SU-DHL-6 (cell line): ENCODE data around the gene EYS.

Experiments used
- H2AFZ ChIP-seq: fragments of 200-600 bp; sonication (generic); 2 replicates; pipeline ENCODE4 v1.6.1; 2014; ENCODE audit warnings: low read depth, mild to moderate bottlenecking, moderate library complexity, mixed read lengths, antibody characterized with exemption, low read length; ENCODE audit not compliant: severe bottlenecking
- H3F3A ChIP-seq: fragments of 200-600 bp; shearing (Covaris generic); 2 replicates; pipeline ENCODE4 v1.6.0; 2016; ENCODE audit warnings: antibody characterized with exemption, mild to moderate bottlenecking; ENCODE audit not compliant: insufficient read depth
- H3K27ac ChIP-seq: fragments of 200-600 bp; sonication (generic); 2 replicates; pipeline ENCODE4 v1.5.1; 2016; ENCODE audit warnings: low read depth, mild to moderate bottlenecking, low read length, moderate library complexity, mixed read lengths
- H3K27me3 ChIP-seq: fragments of 200-600 bp; sonication (generic), shearing (Covaris generic); 2 replicates; pipeline ENCODE4 v1.6.0; 2014; ENCODE audit warnings: mild to moderate bottlenecking, low read length
- H3K36me3 ChIP-seq: fragments of 200-600 bp; sonication (generic); 2 replicates; pipeline ENCODE4 v1.6.1; 2014; ENCODE audit warnings: mild to moderate bottlenecking, low read length, mixed read lengths
- H3K4me2 ChIP-seq: fragments of 300-600, 200-600 bp; shearing (Covaris generic), sonication (generic); 2 replicates; pipeline ENCODE4 v1.6.0; 2014; ENCODE audit warnings: low read length, low read depth, mild to moderate bottlenecking; ENCODE audit not compliant: poor library complexity, severe bottlenecking
- H3K4me3 ChIP-seq: fragments of 200-600 bp; sonication (generic); 2 replicates; pipeline ENCODE4 v1.5.1; 2014; ENCODE audit warnings: antibody characterized with exemption, low read length, mild to moderate bottlenecking, mixed read lengths; ENCODE audit not compliant: insufficient read depth, poor library complexity, severe bottlenecking
- H3K79me2 ChIP-seq: fragments of 200-600 bp; sonication (generic); 2 replicates; pipeline ENCODE4 v1.6.1; 2014; ENCODE audit warnings: mild to moderate bottlenecking, low read length, moderate library complexity; ENCODE audit not compliant: insufficient read depth
- H3K9ac ChIP-seq: fragments of 200-600 bp; sonication (generic); 2 replicates; pipeline ENCODE4 v1.7.0; 2014; ENCODE audit warnings: mild to moderate bottlenecking, low read length
- H3K9me2 ChIP-seq: fragments of 200-600 bp; sonication (generic); replicated peaks from 2 replicates; pipeline ENCODE4 v1.6.1; 2014; ENCODE audit warnings: low read length; ENCODE audit not compliant: insufficient read depth
- H3K9me3 ChIP-seq: fragments of 200-600 bp; sonication (generic); 2 replicates; pipeline ENCODE4 v1.6.1; 2014; ENCODE audit warnings: low read length, mixed read lengths; ENCODE audit not compliant: insufficient read depth
- H4K20me1 ChIP-seq: fragments of 200-600 bp; sonication (generic); 2 replicates; pipeline ENCODE4 v1.6.1; 2014; ENCODE audit warnings: low read depth, mild to moderate bottlenecking, antibody characterized with exemption, low read length, moderate library complexity, mixed read lengths
- CTCF ChIP-seq: fragments of 200-600 bp; sonication (generic); IDR thresholded peaks from one replicate; pipeline ENCODE4 v1.5.1; 2017; ENCODE audit warnings: antibody characterized with exemption, mild to moderate bottlenecking, low read length, moderate library complexity; ENCODE audit not compliant: insufficient read depth, poor library complexity, severe bottlenecking
- EZH2phosphoT487 ChIP-seq: fragments of 200-600 bp; sonication (generic), shearing (Covaris generic); conservative IDR thresholded peaks from 2 replicates; pipeline ENCODE4 v1.6.1; 2018; ENCODE audit warnings: mild to moderate bottlenecking, antibody characterized with exemption, low read length, moderate library complexity, mixed read lengths

Gene EYS

DNA sequence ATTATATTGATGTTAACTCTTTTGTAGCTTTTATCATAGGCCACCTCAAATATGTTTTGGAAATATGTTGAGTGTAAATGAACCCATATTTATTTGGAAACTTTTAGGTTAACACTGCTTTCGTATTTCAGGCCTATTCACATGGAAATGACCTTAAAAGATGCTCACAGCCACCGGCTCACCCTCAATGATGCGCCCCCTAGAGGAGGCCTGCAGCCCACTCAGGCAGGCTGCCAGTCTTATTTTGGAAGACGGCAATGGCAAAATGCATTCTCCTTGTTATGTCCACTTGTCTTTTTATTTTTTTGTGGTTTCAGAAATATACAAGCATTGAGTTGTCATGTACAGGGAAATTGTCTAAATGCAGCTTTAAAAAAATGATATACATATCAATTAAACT, 1201.7 kb downstream of the EYS start:
- Histone ChIP-seq H3K27me3 (no peaks in the 10 kb centered on the region), H3F3A (no peaks in the 10 kb centered on the region), H3K79me2 (no peaks in the 10 kb centered on the region), H3K4me3 (no peak overlapping the region), H2AFZ (no peak overlapping the region), H3K9ac (no peak overlapping the region), H3K4me2 (no peak overlapping the region), H3K9me3 (no peaks in the 10 kb centered on the region), H3K9me2 (no peaks in the 10 kb centered on the region), H3K36me3 (no peaks in the 10 kb centered on the region), H4K20me1 (no peaks in the 10 kb centered on the region), H3K27ac (no peak overlapping the region)
- TF ChIP-seq EZH2phosphoT487 = no peak
- TF ChIP-seq CTCF = peak; percentile 65

- Histone ChIP-seq H3K36me3 (no peaks in the 10 kb centered on the region), H2AFZ (no peak overlapping the region), H3F3A (no peaks in the 10 kb centered on the region), H3K9ac (no peak overlapping the region), H3K79me2 (no peaks in the 10 kb centered on the region), H3K4me2 (no peak overlapping the region), H3K27me3 (no peaks in the 10 kb centered on the region), H3K9me3 (no peaks in the 10 kb centered on the region), H3K27ac (no peak overlapping the region), H4K20me1 (no peaks in the 10 kb centered on the region), H3K9me2 (no peaks in the 10 kb centered on the region), H3K4me3 (no peak overlapping the region)
- no peak for TF ChIP-seq CTCF
- TF ChIP-seq EZH2phosphoT487 = no peak
Measured at GRCh38 chr6:64504503-64504902, 1202.5 kb downstream of the EYS start.

DNA sequence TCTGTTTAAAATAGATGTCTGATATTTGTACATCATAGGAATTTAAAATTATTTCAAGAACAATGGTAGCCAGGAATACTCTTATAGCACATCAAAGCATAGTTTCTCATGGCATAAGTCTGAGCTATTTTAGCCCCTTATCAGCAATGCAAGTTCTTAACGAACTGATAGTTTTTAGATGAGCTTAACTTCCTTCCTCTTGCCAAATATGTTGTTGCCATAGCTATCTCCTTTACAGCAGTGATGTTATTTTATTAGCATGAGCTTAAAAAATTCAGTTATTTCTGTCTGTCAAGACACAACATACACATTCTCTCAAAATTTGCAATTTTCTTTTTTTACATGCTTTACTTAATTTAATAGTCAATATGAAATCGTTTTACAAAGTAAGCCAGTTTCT, 1204.2 kb downstream of the EYS start:
- Histone ChIP-seq H3K4me2 (no peak overlapping the region), H3K9me2 (no peaks in the 10 kb centered on the region), H4K20me1 (no peaks in the 10 kb centered on the region), H3K27ac (no peak overlapping the region), H3K79me2 (no peaks in the 10 kb centered on the region), H2AFZ (no peak overlapping the region), H3F3A (no peaks in the 10 kb centered on the region), H3K9me3 (no peaks in the 10 kb centered on the region), H3K4me3 (no peak overlapping the region), H3K27me3 (no peaks in the 10 kb centered on the region), H3K9ac (no peak overlapping the region), H3K36me3 (no peaks in the 10 kb centered on the region)
- TF ChIP-seq EZH2phosphoT487 = no peak
- no peak for TF ChIP-seq CTCF

GRCh38 chr6:64497634-64498033, 1209.4 kb downstream of the EYS start:
- Histone ChIP-seq H3K36me3 (no peaks in the 10 kb centered on the region), H3K4me2 (no peak overlapping the region), H3K27me3 (no peaks in the 10 kb centered on the region), H3K27ac (no peak overlapping the region), H3K79me2 (no peaks in the 10 kb centered on the region), H3K9ac (no peak overlapping the region), H3F3A (no peaks in the 10 kb centered on the region), H2AFZ (no peak overlapping the region), H3K9me2 (no peaks in the 10 kb centered on the region), H4K20me1 (no peaks in the 10 kb centered on the region), H3K9me3 (no peaks in the 10 kb centered on the region), H3K4me3 (no peak overlapping the region)
- TF ChIP-seq CTCF (no peak), EZH2phosphoT487 (no peak)
